ENCODE measurements around the gene LRRC7. TPM values are rescaled to one million over a fixed set of nuclear protein-coding genes. Genes with fewer than 3 reads are reported as not detected.

Gene LRRC7
- total and polyA plus RNA-seq, 2 experiments from 2014 or later, result 1.2 TPM; not detected in 1

DNA sequence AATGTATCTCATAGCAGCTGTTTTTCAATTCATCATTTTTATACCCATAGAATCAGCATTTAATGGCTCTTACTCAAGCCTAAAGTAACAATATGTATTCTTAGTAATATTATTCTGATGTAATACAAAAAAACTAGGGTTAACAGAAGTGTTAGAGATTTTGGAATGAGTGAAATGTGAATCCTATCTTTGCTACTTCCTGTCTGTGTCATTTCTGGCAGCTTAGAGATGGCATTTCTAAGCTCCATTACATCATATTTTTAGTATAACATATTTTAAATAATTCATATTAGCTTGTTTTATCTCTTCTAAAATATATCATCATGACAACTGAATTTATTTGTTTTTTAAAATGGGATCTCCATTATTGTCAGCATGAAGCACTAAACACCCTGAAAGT is 90.2 kb downstream of the LRRC7 start (continued):
- TF ChIP-seq, protein P1, sequence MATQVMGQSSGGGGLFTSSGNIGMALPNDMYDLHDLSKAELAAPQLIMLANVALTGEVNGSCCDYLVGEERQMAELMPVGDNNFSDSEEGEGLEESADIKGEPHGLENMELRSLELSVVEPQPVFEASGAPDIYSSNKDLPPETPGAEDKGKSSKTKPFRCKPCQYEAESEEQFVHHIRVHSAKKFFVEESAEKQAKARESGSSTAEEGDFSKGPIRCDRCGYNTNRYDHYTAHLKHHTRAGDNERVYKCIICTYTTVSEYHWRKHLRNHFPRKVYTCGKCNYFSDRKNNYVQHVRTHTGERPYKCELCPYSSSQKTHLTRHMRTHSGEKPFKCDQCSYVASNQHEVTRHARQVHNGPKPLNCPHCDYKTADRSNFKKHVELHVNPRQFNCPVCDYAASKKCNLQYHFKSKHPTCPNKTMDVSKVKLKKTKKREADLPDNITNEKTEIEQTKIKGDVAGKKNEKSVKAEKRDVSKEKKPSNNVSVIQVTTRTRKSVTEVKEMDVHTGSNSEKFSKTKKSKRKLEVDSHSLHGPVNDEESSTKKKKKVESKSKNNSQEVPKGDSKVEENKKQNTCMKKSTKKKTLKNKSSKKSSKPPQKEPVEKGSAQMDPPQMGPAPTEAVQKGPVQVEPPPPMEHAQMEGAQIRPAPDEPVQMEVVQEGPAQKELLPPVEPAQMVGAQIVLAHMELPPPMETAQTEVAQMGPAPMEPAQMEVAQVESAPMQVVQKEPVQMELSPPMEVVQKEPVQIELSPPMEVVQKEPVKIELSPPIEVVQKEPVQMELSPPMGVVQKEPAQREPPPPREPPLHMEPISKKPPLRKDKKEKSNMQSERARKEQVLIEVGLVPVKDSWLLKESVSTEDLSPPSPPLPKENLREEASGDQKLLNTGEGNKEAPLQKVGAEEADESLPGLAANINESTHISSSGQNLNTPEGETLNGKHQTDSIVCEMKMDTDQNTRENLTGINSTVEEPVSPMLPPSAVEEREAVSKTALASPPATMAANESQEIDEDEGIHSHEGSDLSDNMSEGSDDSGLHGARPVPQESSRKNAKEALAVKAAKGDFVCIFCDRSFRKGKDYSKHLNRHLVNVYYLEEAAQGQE (IDR thresholded peaks at IDR 0.05; ENCODE audit: unreplicated experiment), result no peak
- TF ChIP-seq EZH2 (IDR thresholded peaks at IDR 0.05; ENCODE audit: low read depth, unreplicated experiment) (no peak), STAT1 (IDR thresholded peaks at IDR 0.05; ENCODE audit: unreplicated experiment) (no peak)

DNA sequence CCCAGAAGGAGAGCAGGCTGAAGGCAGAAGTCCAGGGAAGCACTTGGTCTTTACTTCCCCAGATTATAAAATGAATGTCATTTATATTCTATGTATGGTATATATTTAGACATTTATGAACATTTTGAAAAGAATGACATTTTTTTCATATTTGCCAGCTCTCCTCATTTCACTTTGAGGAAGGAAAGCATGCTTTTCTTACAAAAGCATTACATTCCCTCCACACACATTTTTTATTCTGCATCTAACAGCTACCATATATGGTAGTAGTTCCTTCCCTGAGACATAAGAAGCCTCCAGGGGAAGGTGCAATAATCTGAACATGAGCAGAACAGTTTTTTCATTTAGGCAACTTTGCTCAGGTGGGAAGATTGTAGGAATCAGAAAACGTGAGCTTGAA is 94.0 kb downstream of the LRRC7 start:
- Histone ChIP-seq H3F3A (replicated peaks; ENCODE audit: low read depth) (no peaks in the 10 kb centered on the region), H4K20me1 (replicated peaks; ENCODE audit: insufficient read depth) (no peaks in the 10 kb centered on the region), H3K79me2 (replicated peaks; ENCODE audit: insufficient read depth) (no peaks in the 10 kb centered on the region), H3K27ac (ENCODE audit: low read depth) (no peak overlapping the region), H3K4me3 (no peak overlapping the region), H2AFZ (no peak overlapping the region), H3K9me2 (ENCODE audit: insufficient read depth) (no peaks in the 10 kb centered on the region), H3K27me3 (ENCODE audit: insufficient read depth) (no peaks in the 10 kb centered on the region), H3K4me1 (ENCODE audit: insufficient read depth) (no peaks in the 10 kb centered on the region), H3K4me2 (no peak overlapping the region), H3K36me3 (ENCODE audit: insufficient read depth) (no peaks in the 10 kb centered on the region)
- Mint-ChIP-seq H3K27me3 (ENCODE audit: insufficient read depth, low read depth, poor library complexity) (no peaks in the 10 kb centered on the region), H3K27ac (no peak overlapping the region), H3K9me3 (peaks cover 6% of the 10 kb centered on the region; the same call in 1 of the 3 replicates), H3K36me3 (ENCODE audit: low read depth) (no peaks in the 10 kb centered on the region), H3K4me3 (no peak overlapping the region), H3K4me1 (no peaks in the 10 kb centered on the region)
- DNase-seq (ENCODE audit: low spot score), result no peak
- ATAC-seq, result no peak
- TF ChIP-seq, protein P2, sequence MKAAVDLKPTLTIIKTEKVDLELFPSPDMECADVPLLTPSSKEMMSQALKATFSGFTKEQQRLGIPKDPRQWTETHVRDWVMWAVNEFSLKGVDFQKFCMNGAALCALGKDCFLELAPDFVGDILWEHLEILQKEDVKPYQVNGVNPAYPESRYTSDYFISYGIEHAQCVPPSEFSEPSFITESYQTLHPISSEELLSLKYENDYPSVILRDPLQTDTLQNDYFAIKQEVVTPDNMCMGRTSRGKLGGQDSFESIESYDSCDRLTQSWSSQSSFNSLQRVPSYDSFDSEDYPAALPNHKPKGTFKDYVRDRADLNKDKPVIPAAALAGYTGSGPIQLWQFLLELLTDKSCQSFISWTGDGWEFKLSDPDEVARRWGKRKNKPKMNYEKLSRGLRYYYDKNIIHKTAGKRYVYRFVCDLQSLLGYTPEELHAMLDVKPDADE (IDR thresholded peaks at IDR 0.05), result no peak
- TF ChIP-seq, protein P1 (IDR thresholded peaks at IDR 0.05; ENCODE audit: unreplicated experiment), result no peak
- TF ChIP-seq NANOG (IDR thresholded peaks at IDR 0.05; ENCODE audit: borderline replicate concordance), result no peak
- TF ChIP-seq EZH2 (IDR thresholded peaks at IDR 0.05; ENCODE audit: low read depth, unreplicated experiment), result no peak
- TF ChIP-seq ZNF114 (CRISPR knock-in tag; IDR thresholded peaks at IDR 0.05), result no peak
- TF ChIP-seq, protein P3, sequence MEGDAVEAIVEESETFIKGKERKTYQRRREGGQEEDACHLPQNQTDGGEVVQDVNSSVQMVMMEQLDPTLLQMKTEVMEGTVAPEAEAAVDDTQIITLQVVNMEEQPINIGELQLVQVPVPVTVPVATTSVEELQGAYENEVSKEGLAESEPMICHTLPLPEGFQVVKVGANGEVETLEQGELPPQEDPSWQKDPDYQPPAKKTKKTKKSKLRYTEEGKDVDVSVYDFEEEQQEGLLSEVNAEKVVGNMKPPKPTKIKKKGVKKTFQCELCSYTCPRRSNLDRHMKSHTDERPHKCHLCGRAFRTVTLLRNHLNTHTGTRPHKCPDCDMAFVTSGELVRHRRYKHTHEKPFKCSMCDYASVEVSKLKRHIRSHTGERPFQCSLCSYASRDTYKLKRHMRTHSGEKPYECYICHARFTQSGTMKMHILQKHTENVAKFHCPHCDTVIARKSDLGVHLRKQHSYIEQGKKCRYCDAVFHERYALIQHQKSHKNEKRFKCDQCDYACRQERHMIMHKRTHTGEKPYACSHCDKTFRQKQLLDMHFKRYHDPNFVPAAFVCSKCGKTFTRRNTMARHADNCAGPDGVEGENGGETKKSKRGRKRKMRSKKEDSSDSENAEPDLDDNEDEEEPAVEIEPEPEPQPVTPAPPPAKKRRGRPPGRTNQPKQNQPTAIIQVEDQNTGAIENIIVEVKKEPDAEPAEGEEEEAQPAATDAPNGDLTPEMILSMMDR (conservative IDR thresholded peaks at IDR 0.05; ENCODE audit: low read depth in 2 of 2), result no peak
- no peak for TF ChIP-seq CREB1 (CRISPR knock-in tag; IDR thresholded peaks at IDR 0.05; ENCODE audit: low read depth)
